ENCODE data around the gene COPG2. TPM values are rescaled to one million over a fixed set of nuclear protein-coding genes. Genes with fewer than 3 reads are reported as not detected.

The COPG2 gene
- total RNA-seq, 6 experiments from 2014 or later = 20.2 to 25.4 (median 23.9) TPM

DNA sequence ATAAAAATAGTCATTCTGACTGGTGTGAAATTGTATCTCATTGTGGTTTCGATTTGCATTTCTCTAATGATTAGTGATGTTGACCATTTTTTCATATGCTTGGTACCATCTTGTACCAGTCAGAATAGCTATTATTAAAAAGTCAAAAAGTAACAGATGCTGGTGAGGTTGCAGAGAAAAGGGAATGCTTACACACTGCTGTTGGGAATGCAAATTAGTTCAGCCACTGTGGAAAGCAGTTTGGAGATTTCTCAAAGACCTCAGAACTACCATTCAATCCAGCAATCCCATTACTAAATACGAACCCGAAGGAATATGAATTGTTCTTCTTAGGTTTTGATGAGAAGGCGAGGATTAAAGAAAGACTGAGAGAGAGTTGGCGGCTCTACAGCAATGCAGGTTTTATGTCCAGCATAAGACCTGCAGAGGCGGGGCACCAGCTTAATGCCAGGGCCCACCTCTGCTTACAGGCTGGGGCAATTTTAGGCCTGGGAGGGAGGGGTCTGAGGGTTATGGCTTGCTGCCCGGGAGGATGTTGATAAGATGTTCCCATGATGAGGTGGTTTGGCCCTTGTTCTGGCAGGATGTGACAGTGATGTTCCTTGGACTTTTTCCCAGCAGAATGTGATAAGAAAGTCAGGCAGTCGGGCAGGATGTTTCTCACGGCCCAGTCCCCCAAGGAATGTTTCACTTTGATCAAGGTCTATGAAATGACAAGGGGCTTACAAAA is 102.2 kb downstream of the COPG2 start:
- Mint-ChIP-seq H3K9me3 (peaks cover 8% of the 10 kb centered on the region), H3K27me3 (ENCODE audit: insufficient read depth) (peaks cover 3% of the 10 kb centered on the region; the same call in 1 of the 2 replicates), H3K4me1 (ENCODE audit: low read depth) (peaks cover 7% of the 10 kb centered on the region; the same call in 1 of the 2 replicates), H3K4me3 (no peak overlapping the region), H3K36me3 (ENCODE audit: low read depth) (peaks cover 28% of the 10 kb centered on the region), H3K27ac (no peak overlapping the region)
- no peak for DNase-seq
- TF ChIP-seq, protein P1, sequence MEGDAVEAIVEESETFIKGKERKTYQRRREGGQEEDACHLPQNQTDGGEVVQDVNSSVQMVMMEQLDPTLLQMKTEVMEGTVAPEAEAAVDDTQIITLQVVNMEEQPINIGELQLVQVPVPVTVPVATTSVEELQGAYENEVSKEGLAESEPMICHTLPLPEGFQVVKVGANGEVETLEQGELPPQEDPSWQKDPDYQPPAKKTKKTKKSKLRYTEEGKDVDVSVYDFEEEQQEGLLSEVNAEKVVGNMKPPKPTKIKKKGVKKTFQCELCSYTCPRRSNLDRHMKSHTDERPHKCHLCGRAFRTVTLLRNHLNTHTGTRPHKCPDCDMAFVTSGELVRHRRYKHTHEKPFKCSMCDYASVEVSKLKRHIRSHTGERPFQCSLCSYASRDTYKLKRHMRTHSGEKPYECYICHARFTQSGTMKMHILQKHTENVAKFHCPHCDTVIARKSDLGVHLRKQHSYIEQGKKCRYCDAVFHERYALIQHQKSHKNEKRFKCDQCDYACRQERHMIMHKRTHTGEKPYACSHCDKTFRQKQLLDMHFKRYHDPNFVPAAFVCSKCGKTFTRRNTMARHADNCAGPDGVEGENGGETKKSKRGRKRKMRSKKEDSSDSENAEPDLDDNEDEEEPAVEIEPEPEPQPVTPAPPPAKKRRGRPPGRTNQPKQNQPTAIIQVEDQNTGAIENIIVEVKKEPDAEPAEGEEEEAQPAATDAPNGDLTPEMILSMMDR (IDR thresholded peaks at IDR 0.05) = no peak

DNA sequence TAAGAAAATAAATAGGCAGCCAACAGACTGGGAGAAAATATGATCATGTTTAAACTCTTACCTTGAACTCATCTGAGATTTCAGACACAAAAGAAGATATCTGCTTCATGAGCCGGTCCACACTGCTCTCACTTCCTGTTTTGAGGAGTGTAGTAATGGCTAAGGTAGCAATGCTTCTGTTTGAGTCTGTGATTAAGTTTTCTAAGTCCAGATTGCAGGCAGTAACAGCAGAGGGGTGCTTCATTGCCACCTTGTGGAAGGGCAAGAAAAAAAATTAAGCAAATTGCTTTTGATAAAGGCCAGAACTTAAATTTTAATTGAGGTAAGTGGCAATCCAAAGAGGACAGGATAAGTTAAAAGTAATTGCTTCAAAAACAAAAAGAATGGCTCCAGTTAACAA is 107.6 kb downstream of the COPG2 start:
- TF ChIP-seq, protein P1 (IDR thresholded peaks at IDR 0.05) = peak; percentile 75
- peak; percentile 50 for DNase-seq
- Mint-ChIP-seq H3K36me3 (ENCODE audit: low read depth) (peaks cover 6% of the 10 kb centered on the region), H3K9me3 (no peaks in the 10 kb centered on the region; the same call in 1 of the 2 replicates), H3K27ac (no peak overlapping the region), H3K4me1 (ENCODE audit: low read depth) (no peaks in the 10 kb centered on the region), H3K27me3 (ENCODE audit: insufficient read depth) (no peaks in the 10 kb centered on the region), H3K4me3 (no peak overlapping the region)

DNA sequence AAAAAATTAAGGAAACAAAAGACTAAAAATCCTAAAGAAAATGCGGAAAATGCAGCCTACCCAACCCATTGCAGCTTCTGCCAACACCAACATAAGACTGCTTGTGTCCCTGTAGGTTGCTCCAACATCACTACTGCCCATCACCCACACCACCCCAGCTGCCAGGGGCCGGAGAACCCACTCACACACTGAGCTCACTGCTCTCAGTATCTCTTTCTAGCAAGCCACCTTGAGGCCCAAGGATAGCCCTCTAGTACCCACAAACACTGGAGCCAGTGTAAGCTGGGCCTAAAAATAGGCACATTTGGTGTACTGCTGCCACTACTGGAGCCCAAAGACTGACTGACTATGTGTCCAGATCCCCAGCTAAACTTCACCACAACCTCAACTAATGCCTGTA is 109.4 kb downstream of the COPG2 start:
- DNase-seq = no peak
- no peaks in the 10 kb centered on the region for H3K36me3 Mint-ChIP-seq (ENCODE audit: low read depth)
- TF ChIP-seq, protein P1 (IDR thresholded peaks at IDR 0.05) = no peak
- H3K27me3 Mint-ChIP-seq (ENCODE audit: insufficient read depth) = no peaks in the 10 kb centered on the region
- no peak overlapping the region for H3K27ac Mint-ChIP-seq
- no peaks in the 10 kb centered on the region for H3K9me3 Mint-ChIP-seq
- H3K4me1 Mint-ChIP-seq (ENCODE audit: low read depth) = no peaks in the 10 kb centered on the region
- H3K4me3 Mint-ChIP-seq = no peak overlapping the region

DNA sequence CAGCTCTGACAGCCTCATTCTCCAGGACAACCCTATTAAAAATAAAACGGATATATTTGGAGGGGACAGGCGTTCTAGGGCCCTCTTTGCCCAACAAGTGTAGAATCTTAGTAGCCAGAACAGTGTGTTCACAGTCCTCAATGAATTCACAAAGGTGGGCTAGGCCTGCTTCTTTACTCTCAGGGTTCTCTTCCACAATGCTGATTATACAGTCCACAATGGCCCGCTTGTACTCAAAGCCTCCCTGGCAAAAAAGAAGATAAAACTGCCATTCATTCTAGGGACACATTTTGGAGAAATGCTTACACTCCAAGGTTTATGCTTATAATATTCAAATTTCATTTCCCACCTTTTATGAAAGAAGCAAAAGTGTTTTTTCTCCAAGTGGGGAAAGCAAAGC is 114.1 kb downstream of the COPG2 start:
- TF ChIP-seq, protein P1 (IDR thresholded peaks at IDR 0.05) = no peak
- Mint-ChIP-seq H3K27ac (no peak overlapping the region), H3K4me3 (no peak overlapping the region), H3K4me1 (ENCODE audit: low read depth) (no peaks in the 10 kb centered on the region), H3K27me3 (ENCODE audit: insufficient read depth) (no peaks in the 10 kb centered on the region), H3K9me3 (no peaks in the 10 kb centered on the region), H3K36me3 (ENCODE audit: low read depth) (no peaks in the 10 kb centered on the region)
- no peak for DNase-seq

GRCh38 chr7:130553398-130554029 is 115.0 kb downstream of the COPG2 start:
- Mint-ChIP-seq H3K27ac (no peak overlapping the region), H3K36me3 (ENCODE audit: low read depth) (0 out of 2 replicates have a peak, but pooled peaks cover 4% of the 10 kb centered on the region), H3K27me3 (ENCODE audit: insufficient read depth) (no peaks in the 10 kb centered on the region), H3K4me1 (ENCODE audit: low read depth) (no peaks in the 10 kb centered on the region), H3K9me3 (no peaks in the 10 kb centered on the region), H3K4me3 (no peak overlapping the region)
- no peak for DNase-seq
- TF ChIP-seq, protein P1 (IDR thresholded peaks at IDR 0.05) = no peak
